ENCODE data around the gene STIP1. TPM values are rescaled to one million over a fixed set of nuclear protein-coding genes. Genes with fewer than 3 reads are reported as not detected.

Gene STIP1
- total and polyA plus RNA-seq, 2 donors (not counting 1 experiment from before 2014, with no cell fraction given): 98.8 to 147 TPM

- no peak for DNase-seq (ENCODE audit: low read depth in 2 of 2)
- Histone ChIP-seq H2AFZ (ENCODE audit: low read length) (no peak overlapping the region), H3K9me3 (ENCODE audit: control insufficient read depth, insufficient read depth, low read depth, low read length) (no peaks in the 10 kb centered on the region), H3K79me2 (ENCODE audit: control insufficient read depth, insufficient read depth, low read length) (peaks cover 38% of the 10 kb centered on the region), H3K27ac (ENCODE audit: insufficient read depth, low read length) (peak overlapping the region; percentile 8), H3K36me3 (ENCODE audit: control insufficient read depth, insufficient read depth, low read length) (peaks cover 4% of the 10 kb centered on the region), H4K20me1 (ENCODE audit: control insufficient read depth, extremely low read depth, insufficient read depth, low read length) (no peaks in the 10 kb centered on the region), H3K9ac (ENCODE audit: insufficient read depth, low read length) (no peak overlapping the region), H3K4me1 (ENCODE audit: control insufficient read depth, extremely low read depth, insufficient read depth, low read length) (peaks cover 23% of the 10 kb centered on the region), H3K27me3 (ENCODE audit: control insufficient read depth, insufficient read depth, low read length) (no peaks in the 10 kb centered on the region), H3K4me2 (ENCODE audit: extremely low read depth, insufficient read depth, low read length) (no peak overlapping the region), H3K4me3 (replicated peaks in 1 of 4; ENCODE audit: control extremely low read depth in 1 of 4, insufficient read depth in 1 of 4, low read depth in 3 of 4, low read length in 4 of 4) (peak overlapping the region in 1 of 4 experiments; percentile 25)
- TF ChIP-seq EZH2 (IDR thresholded peaks at IDR 0.05; ENCODE audit: low read length, missing control alignments): no peak
- TF ChIP-seq CTCF (conservative IDR thresholded peaks at IDR 0.05 in 1 of 2, IDR thresholded peaks at IDR 0.05 in 1 of 2; ENCODE audit: low read depth in 1 of 2, low read length in 2 of 2): no peak
Measured at GRCh38 chr11:64244107-64244506, 58.1 kb downstream of the STIP1 start.

DNA sequence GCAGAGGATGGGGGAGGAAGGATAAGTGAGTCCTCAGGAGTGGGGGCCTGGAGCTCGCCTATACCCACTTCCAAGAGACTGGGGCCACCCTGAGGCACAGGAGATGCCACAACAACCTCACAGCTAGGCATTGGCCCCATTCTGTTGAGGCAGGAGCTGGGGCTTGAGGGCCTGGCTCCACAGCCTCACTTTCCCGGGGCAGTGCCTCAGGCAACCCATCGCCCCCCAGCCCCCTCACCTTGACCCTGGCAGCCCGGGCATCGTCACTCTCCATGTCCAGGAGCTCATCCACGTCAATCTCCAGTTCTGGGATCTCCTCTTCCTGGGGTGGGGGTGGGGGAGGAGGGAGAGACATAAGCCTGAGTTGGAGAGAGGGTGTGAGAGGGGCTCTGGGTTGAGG lies 59.0 kb downstream of the STIP1 start:
- Histone ChIP-seq H3K27ac (ENCODE audit: insufficient read depth, low read length) (peak overlapping the region; percentile 85), H3K27me3 (ENCODE audit: control insufficient read depth, insufficient read depth, low read length) (no peaks in the 10 kb centered on the region), H3K9me3 (ENCODE audit: control insufficient read depth, insufficient read depth, low read depth, low read length) (no peaks in the 10 kb centered on the region), H3K4me3 (replicated peaks in 1 of 4; ENCODE audit: control extremely low read depth in 1 of 4, insufficient read depth in 1 of 4, low read depth in 3 of 4, low read length in 4 of 4) (peak overlapping the region; percentile 86 to 97 (median 94)), H2AFZ (ENCODE audit: low read length) (no peak overlapping the region), H3K4me1 (ENCODE audit: control insufficient read depth, extremely low read depth, insufficient read depth, low read length) (peaks cover 23% of the 10 kb centered on the region), H3K4me2 (ENCODE audit: extremely low read depth, insufficient read depth, low read length) (peak overlapping the region; percentile 92), H3K36me3 (ENCODE audit: control insufficient read depth, insufficient read depth, low read length) (peaks cover 4% of the 10 kb centered on the region), H3K9ac (ENCODE audit: insufficient read depth, low read length) (peak overlapping the region; percentile 79), H4K20me1 (ENCODE audit: control insufficient read depth, extremely low read depth, insufficient read depth, low read length) (no peaks in the 10 kb centered on the region), H3K79me2 (ENCODE audit: control insufficient read depth, insufficient read depth, low read length) (peaks cover 38% of the 10 kb centered on the region)
- DNase-seq (ENCODE audit: low read depth in 2 of 2): no peak
- TF ChIP-seq EZH2 (IDR thresholded peaks at IDR 0.05; ENCODE audit: low read length, missing control alignments): no peak
- no peak for TF ChIP-seq CTCF (conservative IDR thresholded peaks at IDR 0.05 in 1 of 2, IDR thresholded peaks at IDR 0.05 in 1 of 2; ENCODE audit: low read depth in 1 of 2, low read length in 2 of 2)

GRCh38 chr11:64245401-64245796 lies 59.4 kb downstream of the STIP1 start:
- Histone ChIP-seq H3K4me1 (ENCODE audit: control insufficient read depth, extremely low read depth, insufficient read depth, low read length) (peaks cover 18% of the 10 kb centered on the region), H2AFZ (ENCODE audit: low read length) (no peak overlapping the region)
- no peak for DNase-seq (ENCODE audit: low read depth in 2 of 2)

More at GRCh38 chr11:64245401-64245796, 59.4 kb downstream of the STIP1 start:
- H3K36me3 ChIP-seq (ENCODE audit: control insufficient read depth, insufficient read depth, low read length): peaks cover 4% of the 10 kb centered on the region
- peak overlapping the region; percentile 92 for H3K4me2 ChIP-seq (ENCODE audit: extremely low read depth, insufficient read depth, low read length)
- H3K79me2 ChIP-seq (ENCODE audit: control insufficient read depth, insufficient read depth, low read length): peaks cover 38% of the 10 kb centered on the region
- no peaks in the 10 kb centered on the region for H3K9me3 ChIP-seq (ENCODE audit: control insufficient read depth, insufficient read depth, low read depth, low read length)
- TF ChIP-seq CTCF (conservative IDR thresholded peaks at IDR 0.05 in 1 of 2, IDR thresholded peaks at IDR 0.05 in 1 of 2; ENCODE audit: low read depth in 1 of 2, low read length in 2 of 2): no peak
- no peak for TF ChIP-seq EZH2 (IDR thresholded peaks at IDR 0.05; ENCODE audit: low read length, missing control alignments)
- no peaks in the 10 kb centered on the region for H3K27me3 ChIP-seq (ENCODE audit: control insufficient read depth, insufficient read depth, low read length)
- H3K4me3 ChIP-seq (replicated peaks in 1 of 4; ENCODE audit: control extremely low read depth in 1 of 4, insufficient read depth in 1 of 4, low read depth in 3 of 4, low read length in 4 of 4): peak overlapping the region; percentile 86 to 97 (median 94)
- no peaks in the 10 kb centered on the region for H4K20me1 ChIP-seq (ENCODE audit: control insufficient read depth, extremely low read depth, insufficient read depth, low read length)
- H3K27ac ChIP-seq (ENCODE audit: insufficient read depth, low read length): peak overlapping the region; percentile 85
- peak overlapping the region; percentile 79 for H3K9ac ChIP-seq (ENCODE audit: insufficient read depth, low read length)
